ENCODE measurements around the gene RHO. TPM values are rescaled to one million over a fixed set of nuclear protein-coding genes. Genes with fewer than 3 reads are reported as not detected.

Gene RHO
- total and polyA plus RNA-seq, 2 donors (not counting 3 experiments of a cell fraction or from before 2014, with no cell fraction given): not detected

DNA sequence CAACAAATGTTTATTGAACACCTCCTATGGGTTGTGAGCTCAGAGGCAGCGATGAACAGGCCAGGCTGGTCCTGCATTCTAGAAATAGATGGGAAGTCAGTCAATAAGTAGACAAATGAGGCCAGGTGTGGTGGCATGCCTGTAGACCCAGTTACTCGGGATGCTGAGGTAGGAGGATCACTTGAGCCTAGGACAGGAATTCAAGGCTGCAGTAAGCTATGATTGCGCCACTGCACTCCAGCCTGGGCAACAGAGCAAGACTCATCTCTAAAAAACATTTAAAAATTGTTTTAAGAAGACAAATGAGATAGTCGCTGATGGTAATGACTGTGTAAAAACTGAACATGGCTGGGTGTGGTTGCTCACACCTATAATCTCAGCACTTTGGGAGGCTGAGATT is 4.4 kb upstream of the RHO start:
- dilution Hi-C loops (cut with MboI; ENCODE audit: extremely low pct_ligation_motif_present, low sequenced_read_pairs): no loop called here
- Histone ChIP-seq H4K20me1 (replicated peaks; ENCODE audit: control insufficient read depth, extremely low read depth, insufficient read depth, low read length) (no peaks in the 10 kb centered on the region), H3K27ac (ENCODE audit: insufficient read depth, low read depth, low read length) (no peak overlapping the region), H3K4me2 (ENCODE audit: insufficient read depth, low read length) (no peak overlapping the region), H3K27me3 (ENCODE audit: control insufficient read depth in 2 of 2, insufficient read depth in 2 of 2, low read length in 2 of 2) (no peaks in the 10 kb centered on the region), H3K79me2 (ENCODE audit: control insufficient read depth, insufficient read depth, low read length) (no peaks in the 10 kb centered on the region), H3K9me3 (replicated peaks; ENCODE audit: control insufficient read depth, insufficient read depth, low read length) (no peaks in the 10 kb centered on the region), H2AFZ (ENCODE audit: low read depth, low read length) (no peak overlapping the region), H3K36me3 (ENCODE audit: control insufficient read depth in 2 of 2, extremely low read depth in 1 of 2, insufficient read depth in 2 of 2, low read length in 2 of 2) (no peaks in the 10 kb centered on the region), H3K4me1 (ENCODE audit: control insufficient read depth, extremely low read depth, insufficient read depth, low read length) (peaks cover 4% of the 10 kb centered on the region), H3K9me1 (replicated peaks; ENCODE audit: control insufficient read depth, extremely low read depth, insufficient read depth, low read length) (no peaks in the 10 kb centered on the region), H3K4me3 (replicated peaks in 1 of 3; ENCODE audit: insufficient read depth in 1 of 3, low read depth in 1 of 3, low read length in 3 of 3) (no peak overlapping the region), H3K9ac (replicated peaks; ENCODE audit: extremely low read depth, insufficient read depth, low read length) (no peak overlapping the region)
- TF ChIP-seq, protein P1, sequence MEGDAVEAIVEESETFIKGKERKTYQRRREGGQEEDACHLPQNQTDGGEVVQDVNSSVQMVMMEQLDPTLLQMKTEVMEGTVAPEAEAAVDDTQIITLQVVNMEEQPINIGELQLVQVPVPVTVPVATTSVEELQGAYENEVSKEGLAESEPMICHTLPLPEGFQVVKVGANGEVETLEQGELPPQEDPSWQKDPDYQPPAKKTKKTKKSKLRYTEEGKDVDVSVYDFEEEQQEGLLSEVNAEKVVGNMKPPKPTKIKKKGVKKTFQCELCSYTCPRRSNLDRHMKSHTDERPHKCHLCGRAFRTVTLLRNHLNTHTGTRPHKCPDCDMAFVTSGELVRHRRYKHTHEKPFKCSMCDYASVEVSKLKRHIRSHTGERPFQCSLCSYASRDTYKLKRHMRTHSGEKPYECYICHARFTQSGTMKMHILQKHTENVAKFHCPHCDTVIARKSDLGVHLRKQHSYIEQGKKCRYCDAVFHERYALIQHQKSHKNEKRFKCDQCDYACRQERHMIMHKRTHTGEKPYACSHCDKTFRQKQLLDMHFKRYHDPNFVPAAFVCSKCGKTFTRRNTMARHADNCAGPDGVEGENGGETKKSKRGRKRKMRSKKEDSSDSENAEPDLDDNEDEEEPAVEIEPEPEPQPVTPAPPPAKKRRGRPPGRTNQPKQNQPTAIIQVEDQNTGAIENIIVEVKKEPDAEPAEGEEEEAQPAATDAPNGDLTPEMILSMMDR (IDR thresholded peaks at IDR 0.05; ENCODE audit: extremely low read depth in 1 of 2, insufficient read depth in 1 of 2, low read depth in 1 of 2, low read length in 2 of 2): no peak
- TF ChIP-seq MAX (IDR thresholded peaks at IDR 0.05; ENCODE audit: insufficient read depth, insufficient read length): no peak
- no peak for TF ChIP-seq JUN (IDR thresholded peaks at IDR 0.05; ENCODE audit: borderline replicate concordance, insufficient read depth, insufficient read length, low read depth)
- TF ChIP-seq EZH2 (IDR thresholded peaks at IDR 0.05; ENCODE audit: borderline replicate concordance, low read depth, low read length, severe bottlenecking): no peak
- no peak for TF ChIP-seq FOS (IDR thresholded peaks at IDR 0.05; ENCODE audit: borderline replicate concordance, insufficient read depth, low read length)
- TF ChIP-seq GATA2 (IDR thresholded peaks at IDR 0.05; ENCODE audit: insufficient read depth, insufficient read length, low read depth, low read length): no peak
- no peak for TF ChIP-seq MYC (IDR thresholded peaks at IDR 0.05; ENCODE audit: low read depth, low read length)
- TF ChIP-seq POLR2A (IDR thresholded peaks at IDR 0.05; ENCODE audit: low read depth, low read length): no peak
- TF ChIP-seq POLR2AphosphoS5 (IDR thresholded peaks at IDR 0.05; ENCODE audit: insufficient read depth, low read depth, low read length): no peak
- POLR2A ChIA-PET: no interaction called here
- no TSS peak for BruUV-seq (replicated peaks)
- CTCF ChIA-PET: interaction anchor here (1.2 to 1.4 kb wide), 3 partner anchors 11 to 34 kb away, joined by 3 to 7 read pairs (median 5); no protein-coding TSS in a partner anchor
- no peak for FAIRE-seq
- intact Hi-C loops (cut with micrococcal nuclease): no loop called here
- no peak for DNase-seq (ENCODE audit: low read depth, low spot score)

Data from endothelial cell of umbilical vein (primary cell).